ENCODE measurements around the gene SHD.

DNA sequence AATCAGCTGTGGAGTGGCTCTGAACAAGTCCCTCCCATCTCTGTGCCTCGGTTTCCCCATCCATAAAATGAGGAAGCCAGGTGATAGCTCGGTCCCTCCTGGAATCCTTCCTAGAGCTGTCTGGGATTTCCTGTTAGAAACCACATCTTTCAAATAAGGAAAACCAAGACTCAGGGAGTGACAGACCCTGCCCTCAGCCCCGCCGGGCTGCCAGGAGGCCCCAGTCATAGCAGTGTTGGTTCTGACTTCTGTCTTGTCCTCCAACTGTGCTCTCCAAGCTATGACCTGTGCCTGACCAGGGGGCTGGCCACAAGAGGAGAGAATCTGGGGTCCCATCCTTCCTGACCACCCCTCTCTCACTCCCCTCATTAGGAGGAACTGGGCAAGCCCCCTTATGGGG lies 1.1 kb upstream of the SHD start:
- TF ChIP-seq, protein P1, sequence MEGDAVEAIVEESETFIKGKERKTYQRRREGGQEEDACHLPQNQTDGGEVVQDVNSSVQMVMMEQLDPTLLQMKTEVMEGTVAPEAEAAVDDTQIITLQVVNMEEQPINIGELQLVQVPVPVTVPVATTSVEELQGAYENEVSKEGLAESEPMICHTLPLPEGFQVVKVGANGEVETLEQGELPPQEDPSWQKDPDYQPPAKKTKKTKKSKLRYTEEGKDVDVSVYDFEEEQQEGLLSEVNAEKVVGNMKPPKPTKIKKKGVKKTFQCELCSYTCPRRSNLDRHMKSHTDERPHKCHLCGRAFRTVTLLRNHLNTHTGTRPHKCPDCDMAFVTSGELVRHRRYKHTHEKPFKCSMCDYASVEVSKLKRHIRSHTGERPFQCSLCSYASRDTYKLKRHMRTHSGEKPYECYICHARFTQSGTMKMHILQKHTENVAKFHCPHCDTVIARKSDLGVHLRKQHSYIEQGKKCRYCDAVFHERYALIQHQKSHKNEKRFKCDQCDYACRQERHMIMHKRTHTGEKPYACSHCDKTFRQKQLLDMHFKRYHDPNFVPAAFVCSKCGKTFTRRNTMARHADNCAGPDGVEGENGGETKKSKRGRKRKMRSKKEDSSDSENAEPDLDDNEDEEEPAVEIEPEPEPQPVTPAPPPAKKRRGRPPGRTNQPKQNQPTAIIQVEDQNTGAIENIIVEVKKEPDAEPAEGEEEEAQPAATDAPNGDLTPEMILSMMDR (conservative IDR thresholded peaks at IDR 0.05 in 1 of 2, IDR thresholded peaks at IDR 0.05 in 1 of 2; ENCODE audit: low read depth in 1 of 2, low read length in 2 of 2): no peak
- no peak for TF ChIP-seq EZH2 (IDR thresholded peaks at IDR 0.05; ENCODE audit: low read length, missing control alignments)

Measured in fibroblast of lung (primary cell).